Adrenal gland (tissue), 12 donors: ENCODE measurements around the gene GMDS. TPM values are rescaled to one million over a fixed set of nuclear protein-coding genes. Genes with fewer than 3 reads are reported as not detected.

ENCODE experiments used
- DNase-seq, 7 donors: peaks; one replicate each; pipeline ENCODE4 v3.0.0-alpha.2; 2019 to 2020
- H3K27ac ChIP-seq, 5 donors: fragments of 200-600 bp; sonication (generic) in 4 of 5; 1 replicate in 3 of 5; 2 replicates in 2 of 5; pipeline versions ENCODE4 v1.5.1 to v1.8.0; 2016 to 2020; ENCODE audit warnings: mild to moderate bottlenecking in 1 of 5
- H3K27me3 ChIP-seq: fragments of 200-600 bp; 2 replicates; pipeline ENCODE4 v1.8.0; 2021
- H3K36me3 ChIP-seq, 2 donors: fragments of 200-600 bp; replicated peaks in 1 of 2; 1 replicate in 1 of 2; 2 replicates in 1 of 2; pipeline versions ENCODE4 v1.5.1 to v1.8.0; 2018 to 2022
- H3K4me1 ChIP-seq, 2 donors: fragments of 200-600 bp; replicated peaks in 1 of 2; 1 replicate in 1 of 2; 2 replicates in 1 of 2; pipeline versions ENCODE4 v1.5.1 to v1.8.0; 2018 to 2021
- H3K4me3 ChIP-seq, 4 donors: fragments of 200-600 bp; sonication (generic) in 3 of 4; one replicate each; pipeline ENCODE4 v1.5.1; 2016 to 2018
- H3K9me3 ChIP-seq, 3 donors: fragments of 200-600 bp; sonication (generic) in 1 of 3; replicated peaks in 1 of 3; 1 replicate in 2 of 3; 2 replicates in 1 of 3; pipeline versions ENCODE4 v1.5.1 to v1.8.0; 2016 to 2021
- CTCF ChIP-seq, 6 experiments: fragments of 450-650 bp in 4 of 6; fragments of 200-600 bp in 2 of 6; sonication (generic) in 1 of 6; IDR thresholded peaks; 1 replicate in 5 of 6; 2 replicates in 1 of 6; pipeline versions ENCODE4 v1.5.1 to v1.8.0; 2016 to 2021; ENCODE audit warnings: antibody characterized with exemption in 6 of 6, mild to moderate bottlenecking in 2 of 6, moderate library complexity in 1 of 6
- POLR2A ChIP-seq, 2 donors: fragments of 450-650 bp; IDR thresholded peaks; one replicate each; pipeline ENCODE4 v1.6.1; 2017; ENCODE audit warnings: antibody characterized with exemption in 2 of 2, mild to moderate bottlenecking in 2 of 2, moderate library complexity in 1 of 2
- WGBS, 4 donors: extraction: QIAGEN DNeasy Blood & Tissue Kit in 2 of 4; methylation state at CpG; one replicate each; pipeline versions ENCODE4 v1.1.5 to v1.1.7; 2013 to 2017; 5-methylcytosine and 5-hydroxymethylcytosine counted together
- intact Hi-C, 2 donors: fragments of 100-400 bp; cut with DNase I; formaldehyde crosslinking; loops; one replicate each; pipeline versions ENCODE4 v1.14.1 to v1.15.0; 2022 to 2023
- polyA plus RNA-seq, 3 donors: library from polyadenylated mRNA; stranded (reverse); fragments of 200-250 nt in 2 of 3; fragments of 350-450 nt in 1 of 3; fragmentation: Illumina TruSeq in 1 of 3; extraction: RNeasy Lipid Tissue Mini Kit (QIAGEN cat#74804) in 1 of 3; gene quantifications; one replicate each; pipeline ENCODE4 v1.2.3, GENCODE V29; 2013 to 2014
- total RNA-seq, 9 donors: library from RNA; depleted of rRNA in 4 of 9; stranded (reverse); fragments of >200 nt in 4 of 9; fragments of 120-200 nt in 1 of 9; fragmentation: NEBNext Ultra II Directional in 1 of 9; extraction: Animal tissue kit (Norgen Biotek cat#: 25700) in 1 of 9; gene quantifications; one replicate each; pipeline versions ENCODE4 v1.1.0 to v1.2.4, GENCODE V29; 2013 to 2023
- donor health status: healthy with polysubstance abuse.
- donor health status: Bipolar disorder and iron deficiency.
- donor health status: DM: yes; HTN: yes; CAD: no.
- donor health status: DM: no; HTN: no; CAD: no.
- donor health status: DM: no; HTN: no; CAD: no.
- donor health status: DM: yes; HTN: yes; CAD: no.

Gene GMDS
- total and polyA plus RNA-seq, 12 donors = 8.5 to 39.2 (median 15.2) TPM

- no peak for DNase-seq
- 87 to 93% (median 91%) methylated on average over 13 to 18 of the region's 18 CpGs for WGBS, 4 donors
- H3K36me3 ChIP-seq = no peaks in the 10 kb centered on the region
- intact Hi-C loops = no loop called here
- no peak overlapping the region for H3K4me3 ChIP-seq
- no peaks in the 10 kb centered on the region for H3K4me1 ChIP-seq
- no peaks in the 10 kb centered on the region for H3K27me3 ChIP-seq
- H3K9me3 ChIP-seq = no peaks in the 10 kb centered on the region
- H3K27ac ChIP-seq = no peak overlapping the region
- TF ChIP-seq POLR2A (IDR thresholded peaks at IDR 0.05) (no peak), CTCF (IDR thresholded peaks at IDR 0.05) (no peak)
Observed at GRCh38 chr6:1643830-1644445, 601.5 kb downstream of the GMDS start.

GRCh38 chr6:1643111-1643510 is 602.3 kb downstream of the GMDS start:
- no peak for DNase-seq
- no peak for TF ChIP-seq POLR2A (IDR thresholded peaks at IDR 0.05)
- TF ChIP-seq CTCF (IDR thresholded peaks at IDR 0.05) = no peak
- intact Hi-C loops = no loop called here
- no peaks in the 10 kb centered on the region for H3K27me3 ChIP-seq
- H3K4me1 ChIP-seq = no peaks in the 10 kb centered on the region
- H3K27ac ChIP-seq = no peak overlapping the region
- H3K4me3 ChIP-seq = no peak overlapping the region
- H3K9me3 ChIP-seq = no peaks in the 10 kb centered on the region
- H3K36me3 ChIP-seq = no peaks in the 10 kb centered on the region
- 64 to 75% (median 69%) methylated on average over 7 of the region's 7 CpGs for WGBS, 4 donors

- Histone ChIP-seq H3K4me1 (no peaks in the 10 kb centered on the region), H3K27ac (no peak overlapping the region), H3K27me3 (no peaks in the 10 kb centered on the region), H3K4me3 (no peak overlapping the region), H3K9me3 (no peaks in the 10 kb centered on the region), H3K36me3 (no peaks in the 10 kb centered on the region)
- WGBS, 4 donors = 39 to 54% (median 44%) methylated on average over 12 of the region's 12 CpGs
- intact Hi-C loops = no loop called here
- TF ChIP-seq POLR2A (IDR thresholded peaks at IDR 0.05) (no peak), CTCF (IDR thresholded peaks at IDR 0.05) (no peak)
- DNase-seq = peak in 6 of 7 donors; percentile 50 to 74 (median 64)
Observed at GRCh38 chr6:1641343-1641885, 604.0 kb downstream of the GMDS start.

GRCh38 chr6:1640476-1640875 is 604.9 kb downstream of the GMDS start:
- WGBS, 4 donors = 90 to 95% (median 91%) methylated on average over 7 to 8 of the region's 8 CpGs
- no peaks in the 10 kb centered on the region for H3K27me3 ChIP-seq
- no peaks in the 10 kb centered on the region for H3K4me1 ChIP-seq
- H3K4me3 ChIP-seq = no peak overlapping the region
- no peaks in the 10 kb centered on the region for H3K36me3 ChIP-seq
- no peaks in the 10 kb centered on the region for H3K9me3 ChIP-seq
- TF ChIP-seq CTCF (IDR thresholded peaks at IDR 0.05) = no peak
- TF ChIP-seq POLR2A (IDR thresholded peaks at IDR 0.05) = no peak
- DNase-seq = no peak
- H3K27ac ChIP-seq = no peak overlapping the region
- intact Hi-C loops = no loop called here
